H1 (cell line): Measurements from ENCODE around the gene PCSK9. TPM values are rescaled to one million over a fixed set of nuclear protein-coding genes. Genes with fewer than 3 reads are reported as not detected.

Source experiments
- CTCF ChIA-PET: fragments of 300-600 bp; sonication (Branson Sonifier 250); formaldehyde crosslinking; loops from one replicate; lab custom pipeline; 2021; ENCODE audit not compliant: partially characterized antibody; lab: Charles Lee
- POLR2A ChIA-PET: fragments of 300-600 bp; sonication (Branson Sonifier 250); formaldehyde crosslinking; loops from one replicate; lab custom pipeline; 2021; ENCODE audit warnings: inconsistent platforms; ENCODE audit not compliant: partially characterized antibody; lab: Charles Lee
- DNase-seq, 2 experiments: peaks; one replicate each; pipeline versions ENCODE4 v3.0.0 to v3.0.0-alpha.2; 2010 to 2022; ENCODE audit warnings: low spot score in 2 of 2, low read depth in 1 of 2, mixed read lengths in 1 of 2
- FAIRE-seq: peaks from 2 replicates; lab custom pipeline; 2011; peaks lifted over from hg19 to GRCh38; lab: Jason Lieb, UNC
- H2AFZ ChIP-seq: 2 replicates; pipeline ENCODE4 v1.8.1; 2012; ENCODE audit warnings: low read length, inconsistent platforms
- H2AK5ac ChIP-seq: 2 replicates; pipeline ENCODE4 v1.6.1; 2013; ENCODE audit warnings: low read depth, low read length
- H2BK120ac ChIP-seq: replicated peaks from 2 replicates; pipeline ENCODE3; 2013; ENCODE audit warnings: low read depth, low read length, inconsistent platforms
- H2BK12ac ChIP-seq: 2 replicates; pipeline ENCODE4 v1.6.1; 2013; ENCODE audit warnings: low read depth, low read length
- H2BK15ac ChIP-seq: 2 replicates; pipeline ENCODE4 v1.6.1; 2013; ENCODE audit warnings: low read length
- H2BK20ac ChIP-seq: 2 replicates; pipeline ENCODE4 v1.6.1; 2013; ENCODE audit warnings: low read length
- H2BK5ac ChIP-seq: 2 replicates; pipeline ENCODE4 v1.6.1; 2013; ENCODE audit warnings: low read depth, low read length
- H3K14ac ChIP-seq: 2 replicates; pipeline ENCODE4 v1.6.1; 2013; ENCODE audit warnings: inconsistent platforms; ENCODE audit not compliant: insufficient read length
- H3K18ac ChIP-seq: 2 replicates; pipeline ENCODE4 v1.6.1; 2013; ENCODE audit warnings: low read length; ENCODE audit errors: extremely low read depth
- H3K23ac ChIP-seq: 2 replicates; pipeline ENCODE4 v1.6.1; 2013; ENCODE audit warnings: inconsistent platforms; ENCODE audit not compliant: insufficient read length
- H3K23me2 ChIP-seq: 2 replicates; pipeline ENCODE4 v1.6.1; 2013; ENCODE audit warnings: low read depth, low read length
- H3K27ac ChIP-seq: 2 replicates; pipeline ENCODE4 v1.6.1; 2011; ENCODE audit warnings: low read depth, low read length, inconsistent platforms
- H3K27me3 ChIP-seq, 4 experiments: replicated peaks in 1 of 4; 1 replicate in 1 of 4; 2 replicates in 3 of 4; pipeline versions ENCODE4 v1.6.1 to v1.8.1; 2011 to 2013; ENCODE audit warnings: low read length in 3 of 4, mild to moderate bottlenecking in 3 of 4, inconsistent platforms in 2 of 4, mixed read lengths in 2 of 4, moderate library complexity in 1 of 4; ENCODE audit not compliant: control insufficient read depth in 3 of 4, insufficient read depth in 3 of 4; ENCODE audit errors: extremely low read depth in 1 of 4
- H3K36me3 ChIP-seq, 4 experiments: 2 replicates each; pipeline versions ENCODE4 v1.6.1 to v1.8.1; 2011 to 2013; ENCODE audit warnings: mild to moderate bottlenecking in 4 of 4, low read length in 3 of 4, moderate library complexity in 2 of 4, control low read depth in 1 of 4, inconsistent platforms in 1 of 4; ENCODE audit not compliant: insufficient read depth in 4 of 4, control insufficient read depth in 2 of 4
- H3K4ac ChIP-seq: replicated peaks from 2 replicates; pipeline ENCODE3; 2013; ENCODE audit warnings: low read length, low read depth, mixed read lengths, inconsistent platforms; ENCODE audit not compliant: insufficient read length
- H3K4me1 ChIP-seq, 4 experiments: replicated peaks in 1 of 4; 1 replicate in 1 of 4; 2 replicates in 3 of 4; pipeline versions ENCODE4 v1.6.1 to v1.8.1; 2011 to 2013; ENCODE audit warnings: low read length in 3 of 4, inconsistent platforms in 2 of 4, mixed read lengths in 1 of 4; ENCODE audit not compliant: insufficient read depth in 4 of 4, control insufficient read depth in 3 of 4
- H3K4me2 ChIP-seq, 2 experiments: 2 replicates each; pipeline versions ENCODE4 v1.6.1 to v1.8.1; 2011 to 2013; ENCODE audit warnings: low read depth in 2 of 2, low read length in 2 of 2, control low read depth in 1 of 2, inconsistent platforms in 1 of 2, mild to moderate bottlenecking in 1 of 2; ENCODE audit not compliant: insufficient read depth in 1 of 2
- H3K4me3 ChIP-seq, 4 experiments: fragments of 200-600, 300-600 bp in 1 of 4; sonication (generic), shearing (Covaris generic), sonication (Bioruptor Twin) in 1 of 4; 2 replicates each; pipeline versions ENCODE4 v1.5.1 to v1.8.1; 2011 to 2016; ENCODE audit warnings: low read length in 4 of 4, low read depth in 3 of 4, control low read depth in 2 of 4, inconsistent platforms in 2 of 4, mild to moderate bottlenecking in 2 of 4, mixed read lengths in 1 of 4, moderate library complexity in 1 of 4; ENCODE audit not compliant: insufficient read depth in 2 of 4; ENCODE audit errors: extremely low read depth in 1 of 4
- H3K56ac ChIP-seq: replicated peaks from 2 replicates; pipeline ENCODE3; 2013; ENCODE audit warnings: low read depth, mild to moderate bottlenecking, mixed read lengths, low read length, inconsistent platforms; ENCODE audit not compliant: insufficient read length
- H3K79me1 ChIP-seq: 2 replicates; pipeline ENCODE4 v1.6.1; 2013; ENCODE audit warnings: low read depth, low read length, control low read depth
- H3K79me2 ChIP-seq, 2 experiments: 2 replicates each; pipeline versions ENCODE4 v1.6.1 to v1.8.1; 2012 to 2013; ENCODE audit warnings: low read length in 2 of 2, mild to moderate bottlenecking in 2 of 2, inconsistent platforms in 1 of 2; ENCODE audit not compliant: insufficient read depth in 2 of 2, control insufficient read depth in 1 of 2
- H3K9ac ChIP-seq, 4 experiments: replicated peaks in 1 of 4; 1 replicate in 1 of 4; 2 replicates in 3 of 4; pipeline versions ENCODE4 v1.6.1 to v1.8.1; 2011 to 2013; ENCODE audit warnings: low read depth in 3 of 4, low read length in 3 of 4, control low read depth in 2 of 4, mild to moderate bottlenecking in 2 of 4, moderate library complexity in 2 of 4, inconsistent platforms in 1 of 4; ENCODE audit errors: extremely low read depth in 1 of 4
- H3K9me3 ChIP-seq, 2 experiments: 2 replicates each; pipeline versions ENCODE4 v1.6.1 to v1.8.1; 2012 to 2013; ENCODE audit warnings: mild to moderate bottlenecking in 2 of 2, moderate library complexity in 2 of 2, control low read depth in 1 of 2, inconsistent platforms in 1 of 2, low read depth in 1 of 2, low read length in 1 of 2, mixed read lengths in 1 of 2; ENCODE audit not compliant: insufficient read depth in 2 of 2
- H4K20me1 ChIP-seq, 2 experiments: replicated peaks in 1 of 2; 2 replicates each; pipeline versions ENCODE3 to v1.8.1; 2011 to 2013; ENCODE audit warnings: inconsistent platforms in 2 of 2, low read length in 2 of 2, mild to moderate bottlenecking in 1 of 2; ENCODE audit not compliant: insufficient read depth in 2 of 2, control insufficient read depth in 1 of 2
- H4K5ac ChIP-seq: 2 replicates; pipeline ENCODE4 v1.6.1; 2013; ENCODE audit warnings: low read length, low read depth, mixed read lengths, inconsistent platforms; ENCODE audit not compliant: insufficient read length
- H4K8ac ChIP-seq: 2 replicates; pipeline ENCODE4 v1.8.0; 2013; ENCODE audit warnings: mild to moderate bottlenecking, moderate library complexity, low read length, inconsistent platforms; ENCODE audit not compliant: insufficient read depth; ENCODE audit errors: extremely low read depth
- H4K91ac ChIP-seq: replicated peaks from 2 replicates; pipeline ENCODE3; 2013; ENCODE audit warnings: low read length, mixed read lengths, inconsistent platforms; ENCODE audit not compliant: insufficient read length
- CREB1 ChIP-seq: IDR thresholded peaks from 2 replicates; pipeline ENCODE4 v1.6.1; 2012; ENCODE audit warnings: inconsistent platforms
- FOSL1 ChIP-seq: IDR thresholded peaks from 2 replicates; pipeline ENCODE4 v1.6.1; 2011; ENCODE audit warnings: mild to moderate bottlenecking, low read depth, low read length, moderate library complexity; ENCODE audit not compliant: insufficient read depth
- JUND ChIP-seq: IDR thresholded peaks from 2 replicates; pipeline ENCODE4 v1.6.1; 2011; ENCODE audit warnings: mild to moderate bottlenecking, improper control_type of control experiment, low read length
- RNF2 ChIP-seq: fragments of 200-900, 300-1000 bp; sonication (generic); IDR thresholded peaks from 2 replicates; pipeline ENCODE4 v1.7.1; 2016; ENCODE audit warnings: borderline replicate concordance, low read depth, mild to moderate bottlenecking, antibody characterized with exemption, low read length; ENCODE audit not compliant: poor library complexity, severe bottlenecking; ENCODE audit errors: missing control alignments
- WGBS, 2 experiments: shearing (Covaris generic) in 1 of 2; methylation state at CpG; one replicate each; pipeline versions ENCODE4 v1.1.6 to v1.1.7; 2013 to 2015; ENCODE audit warnings: low lambda C conversion rate in 2 of 2, mixed read lengths in 2 of 2, inconsistent platforms in 1 of 2, low coverage in 1 of 2, missing lambda C conversion rate in 1 of 2; ENCODE audit not compliant: insufficient replicate concordance in 2 of 2, insufficient coverage in 1 of 2, insufficient read length in 1 of 2; ENCODE audit errors: extremely low coverage in 1 of 2, missing lambda C conversion rate in 1 of 2; 5-methylcytosine and 5-hydroxymethylcytosine counted together
- polyA plus RNA-seq, 7 experiments: library from polyadenylated mRNA; depleted of rRNA in 3 of 7; stranded (reverse) in 5 of 7; unstranded in 2 of 7; fragments of >200 nt in 5 of 7; fragments of 200-250 nt in 2 of 7; gene quantifications; 1 replicate in 5 of 7; 2 replicates in 1 of 7; 4 replicates in 1 of 7; pipeline versions ENCODE4 v1.2.1 to v1.2.3, GENCODE V29; 2011 to 2013; ENCODE audit warnings: missing spikeins in 2 of 7, mixed read lengths in 2 of 7
- total RNA-seq: library from RNA; stranded (reverse); fragmentation: NEBNext Ultra II Directional; extraction: Animal tissue kit (Norgen Biotek cat#: 25700); gene quantifications from 2 replicates; pipeline ENCODE4 v1.2.1, GENCODE V29; 2021
- TF ChIP-seq, protein P1 (sequence below): IDR thresholded peaks from 2 replicates; pipeline ENCODE4 v1.6.1; 2011; ENCODE audit warnings: low read depth, mild to moderate bottlenecking, low read length; ENCODE audit not compliant: insufficient read depth

The PCSK9 gene
- total and polyA plus RNA-seq, 2 of the 8 experiments (the other 6 are each of a cell fraction or from before 2014, with no cell fraction given), result 22.3 to 32.3 TPM

GRCh38 chr1:55012661-55013060, 26.7 kb upstream of the PCSK9 start:
- Histone ChIP-seq H3K27me3 (no peaks in the 10 kb centered on the region; a peak in 2 of 7 replicates), H3K4me3 (no peak overlapping the region), H4K8ac (no peak overlapping the region), H3K4me1 (peaks cover 0 to 12% (median 3%) of the 10 kb centered on the region in 4 experiments; a peak in 4 of 7 replicates), H2BK12ac (no peak overlapping the region), H3K23ac (no peak overlapping the region), H3K4me2 (no peak overlapping the region), H3K9ac (no peak overlapping the region; a peak in 1 of 7 replicates), H3K9me3 (peaks cover 0 to 8% of the 10 kb centered on the region in 2 experiments; a peak in 1 of 4 replicates), H4K91ac (no peak overlapping the region), H3K79me2 (no peaks in the 10 kb centered on the region), H4K5ac (no peak overlapping the region), H3K36me3 (no peaks in the 10 kb centered on the region), H3K14ac (no peak overlapping the region), H2AFZ (no peak overlapping the region), H3K23me2 (no peaks in the 10 kb centered on the region), H2BK15ac (no peak overlapping the region), H3K79me1 (no peaks in the 10 kb centered on the region), H3K4ac (no peak overlapping the region), H3K18ac (no peak overlapping the region), H2BK20ac (no peak overlapping the region), H2BK120ac (no peak overlapping the region), H2BK5ac (no peak overlapping the region), H2AK5ac (no peak overlapping the region), H3K27ac (no peak overlapping the region), H4K20me1 (no peaks in the 10 kb centered on the region), H3K56ac (no peak overlapping the region)
- FAIRE-seq (no peak), DNase-seq (no peak)
- ChIA-PET CTCF (interaction anchor here (0.7 to 14.1 kb wide), 6 partner anchors 9 to 125 kb away, joined by 3 to 343 read pairs (median 20); partner anchors contain the start of gene BSND), POLR2A (no interaction called here)
- TF ChIP-seq FOSL1, result no peak
- TF ChIP-seq, protein P1, sequence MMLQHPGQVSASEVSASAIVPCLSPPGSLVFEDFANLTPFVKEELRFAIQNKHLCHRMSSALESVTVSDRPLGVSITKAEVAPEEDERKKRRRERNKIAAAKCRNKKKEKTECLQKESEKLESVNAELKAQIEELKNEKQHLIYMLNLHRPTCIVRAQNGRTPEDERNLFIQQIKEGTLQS, result no peak
- no peak for TF ChIP-seq JUND
- TF ChIP-seq CREB1, result no peak
- TF ChIP-seq RNF2, result no peak
- 89% methylated on average over 1 of the region's 1 CpG; no CpG with 5 or more reads in 1 of the 2 experiments for WGBS, 2 experiments
